NT2/D1 (cell line): Measurements from ENCODE around the gene RBFOX1.

Source experiments
- SUZ12 ChIP-seq: IDR thresholded peaks from 2 replicates; pipeline ENCODE4 v1.6.1; 2011; ENCODE audit not compliant: insufficient read length, insufficient read depth; ENCODE audit errors: extremely low read depth
- ZNF274 ChIP-seq: IDR thresholded peaks from 2 replicates; pipeline ENCODE4 v1.6.1; 2011; ENCODE audit warnings: mild to moderate bottlenecking, low read depth, low read length

DNA sequence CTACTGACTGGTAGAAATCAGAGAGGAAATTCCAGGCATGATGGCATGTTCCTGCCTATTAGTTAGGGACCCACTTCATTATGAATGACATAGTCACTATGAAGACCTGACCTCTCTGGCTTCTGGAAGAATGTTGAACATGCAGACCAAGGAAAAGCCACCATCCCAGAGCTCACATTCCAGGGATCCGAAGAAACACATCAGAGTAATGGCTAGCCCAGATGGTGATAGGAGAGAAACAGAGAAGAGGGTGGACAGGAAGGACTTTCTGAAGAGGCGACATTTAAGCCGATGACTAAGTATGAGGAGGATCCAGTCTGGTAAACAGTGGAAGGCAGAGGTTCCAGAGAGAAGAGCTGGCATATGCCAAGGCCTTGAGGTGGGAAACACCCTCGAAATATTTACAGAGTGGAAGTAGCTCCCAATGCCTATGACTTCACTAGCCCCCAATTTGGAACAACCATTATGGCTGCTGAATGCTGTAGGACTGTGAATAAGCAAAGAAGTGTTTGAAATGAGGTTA is 216.2 kb downstream of the RBFOX1 start:
- TF ChIP-seq SUZ12 = no peak
- no peak for TF ChIP-seq ZNF274
